ENCODE data around the gene ITGB5.

DNA sequence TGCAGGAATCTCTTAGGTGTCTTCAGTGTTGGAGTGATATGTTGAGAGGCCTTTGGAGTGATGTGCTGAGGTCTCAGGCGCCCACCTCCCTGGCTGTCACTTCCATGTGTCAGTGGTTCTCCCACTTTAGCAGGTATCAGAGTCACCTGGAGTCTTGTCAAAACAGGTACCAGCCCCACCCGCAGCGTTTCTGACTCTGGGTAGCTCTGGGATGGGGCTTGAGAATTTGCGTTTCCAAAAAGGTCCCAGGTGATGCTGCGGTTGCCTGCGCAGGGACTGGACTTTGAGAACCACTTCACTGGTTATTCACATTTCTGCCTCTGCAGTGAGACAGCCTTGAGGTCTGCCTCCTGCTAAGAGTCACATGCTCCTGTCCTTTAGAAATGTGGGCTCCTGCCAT lies 141.4 kb downstream of the ITGB5 start:
- TF ChIP-seq, protein P1, sequence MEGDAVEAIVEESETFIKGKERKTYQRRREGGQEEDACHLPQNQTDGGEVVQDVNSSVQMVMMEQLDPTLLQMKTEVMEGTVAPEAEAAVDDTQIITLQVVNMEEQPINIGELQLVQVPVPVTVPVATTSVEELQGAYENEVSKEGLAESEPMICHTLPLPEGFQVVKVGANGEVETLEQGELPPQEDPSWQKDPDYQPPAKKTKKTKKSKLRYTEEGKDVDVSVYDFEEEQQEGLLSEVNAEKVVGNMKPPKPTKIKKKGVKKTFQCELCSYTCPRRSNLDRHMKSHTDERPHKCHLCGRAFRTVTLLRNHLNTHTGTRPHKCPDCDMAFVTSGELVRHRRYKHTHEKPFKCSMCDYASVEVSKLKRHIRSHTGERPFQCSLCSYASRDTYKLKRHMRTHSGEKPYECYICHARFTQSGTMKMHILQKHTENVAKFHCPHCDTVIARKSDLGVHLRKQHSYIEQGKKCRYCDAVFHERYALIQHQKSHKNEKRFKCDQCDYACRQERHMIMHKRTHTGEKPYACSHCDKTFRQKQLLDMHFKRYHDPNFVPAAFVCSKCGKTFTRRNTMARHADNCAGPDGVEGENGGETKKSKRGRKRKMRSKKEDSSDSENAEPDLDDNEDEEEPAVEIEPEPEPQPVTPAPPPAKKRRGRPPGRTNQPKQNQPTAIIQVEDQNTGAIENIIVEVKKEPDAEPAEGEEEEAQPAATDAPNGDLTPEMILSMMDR (IDR thresholded peaks at IDR 0.05; ENCODE audit: low read length), result no peak
- TF ChIP-seq EZH2 (IDR thresholded peaks at IDR 0.05; ENCODE audit: borderline replicate concordance, low read length), result no peak

Data from OCI-LY1 (cell line).